ENCODE measurements around the gene TACC3.

DNA sequence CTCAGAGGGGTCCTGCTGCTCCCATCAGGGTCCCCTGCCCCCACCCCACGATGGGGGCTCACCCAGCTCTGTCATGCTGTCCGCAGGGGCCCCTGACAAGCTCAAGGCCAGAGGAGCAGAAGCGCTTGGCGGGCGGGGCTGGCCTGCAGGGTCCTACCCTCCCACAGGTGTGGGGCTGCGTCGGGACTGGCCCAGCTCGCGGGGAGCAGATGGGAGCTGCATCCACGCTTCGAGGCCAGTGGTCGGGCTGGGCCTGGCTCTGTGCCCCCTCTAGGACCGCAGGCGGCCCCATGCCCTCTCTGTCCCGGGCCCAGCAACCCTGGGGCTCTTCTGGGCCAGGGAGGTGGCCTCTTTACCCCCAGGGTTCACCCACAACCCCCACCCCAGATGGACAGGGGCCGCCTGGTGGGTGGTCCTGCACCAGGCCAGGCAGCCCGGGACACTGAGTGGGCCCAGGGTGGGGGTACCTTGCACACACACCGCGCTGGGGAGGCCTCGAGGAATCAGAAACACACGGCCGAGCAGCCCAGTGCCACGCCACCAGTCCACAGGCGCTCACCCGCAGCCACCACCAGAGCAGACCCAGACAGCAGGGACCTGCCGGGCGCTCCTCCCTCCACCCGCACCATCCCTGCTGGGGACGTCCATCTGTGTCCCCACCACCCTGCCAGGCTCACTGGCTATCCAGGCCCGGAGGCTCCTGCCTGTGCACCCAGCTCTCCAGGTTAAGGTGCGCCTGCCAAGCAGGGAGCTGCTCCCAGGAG is 30.0 kb downstream of the TACC3 start:
- TF ChIP-seq, protein P1, sequence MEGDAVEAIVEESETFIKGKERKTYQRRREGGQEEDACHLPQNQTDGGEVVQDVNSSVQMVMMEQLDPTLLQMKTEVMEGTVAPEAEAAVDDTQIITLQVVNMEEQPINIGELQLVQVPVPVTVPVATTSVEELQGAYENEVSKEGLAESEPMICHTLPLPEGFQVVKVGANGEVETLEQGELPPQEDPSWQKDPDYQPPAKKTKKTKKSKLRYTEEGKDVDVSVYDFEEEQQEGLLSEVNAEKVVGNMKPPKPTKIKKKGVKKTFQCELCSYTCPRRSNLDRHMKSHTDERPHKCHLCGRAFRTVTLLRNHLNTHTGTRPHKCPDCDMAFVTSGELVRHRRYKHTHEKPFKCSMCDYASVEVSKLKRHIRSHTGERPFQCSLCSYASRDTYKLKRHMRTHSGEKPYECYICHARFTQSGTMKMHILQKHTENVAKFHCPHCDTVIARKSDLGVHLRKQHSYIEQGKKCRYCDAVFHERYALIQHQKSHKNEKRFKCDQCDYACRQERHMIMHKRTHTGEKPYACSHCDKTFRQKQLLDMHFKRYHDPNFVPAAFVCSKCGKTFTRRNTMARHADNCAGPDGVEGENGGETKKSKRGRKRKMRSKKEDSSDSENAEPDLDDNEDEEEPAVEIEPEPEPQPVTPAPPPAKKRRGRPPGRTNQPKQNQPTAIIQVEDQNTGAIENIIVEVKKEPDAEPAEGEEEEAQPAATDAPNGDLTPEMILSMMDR (IDR thresholded peaks at IDR 0.05): no peak
- TF ChIP-seq SP1 (CRISPR knock-in tag; conservative IDR thresholded peaks at IDR 0.05) (no peak), NFYB (CRISPR knock-in tag; conservative IDR thresholded peaks at IDR 0.05; ENCODE audit: low read depth) (no peak), FOXP1 (CRISPR knock-in tag; IDR thresholded peaks at IDR 0.05; ENCODE audit: borderline replicate concordance) (no peak), NR3C1 (CRISPR knock-in tag; conservative IDR thresholded peaks at IDR 0.05; ENCODE audit: low read depth) (no peak), JAZF1 (CRISPR knock-in tag; IDR thresholded peaks at IDR 0.05) (no peak), ZNF317 (CRISPR knock-in tag; IDR thresholded peaks at IDR 0.05; ENCODE audit: borderline replicate concordance, low read depth) (no peak)
- TF ChIP-seq, protein P2, sequence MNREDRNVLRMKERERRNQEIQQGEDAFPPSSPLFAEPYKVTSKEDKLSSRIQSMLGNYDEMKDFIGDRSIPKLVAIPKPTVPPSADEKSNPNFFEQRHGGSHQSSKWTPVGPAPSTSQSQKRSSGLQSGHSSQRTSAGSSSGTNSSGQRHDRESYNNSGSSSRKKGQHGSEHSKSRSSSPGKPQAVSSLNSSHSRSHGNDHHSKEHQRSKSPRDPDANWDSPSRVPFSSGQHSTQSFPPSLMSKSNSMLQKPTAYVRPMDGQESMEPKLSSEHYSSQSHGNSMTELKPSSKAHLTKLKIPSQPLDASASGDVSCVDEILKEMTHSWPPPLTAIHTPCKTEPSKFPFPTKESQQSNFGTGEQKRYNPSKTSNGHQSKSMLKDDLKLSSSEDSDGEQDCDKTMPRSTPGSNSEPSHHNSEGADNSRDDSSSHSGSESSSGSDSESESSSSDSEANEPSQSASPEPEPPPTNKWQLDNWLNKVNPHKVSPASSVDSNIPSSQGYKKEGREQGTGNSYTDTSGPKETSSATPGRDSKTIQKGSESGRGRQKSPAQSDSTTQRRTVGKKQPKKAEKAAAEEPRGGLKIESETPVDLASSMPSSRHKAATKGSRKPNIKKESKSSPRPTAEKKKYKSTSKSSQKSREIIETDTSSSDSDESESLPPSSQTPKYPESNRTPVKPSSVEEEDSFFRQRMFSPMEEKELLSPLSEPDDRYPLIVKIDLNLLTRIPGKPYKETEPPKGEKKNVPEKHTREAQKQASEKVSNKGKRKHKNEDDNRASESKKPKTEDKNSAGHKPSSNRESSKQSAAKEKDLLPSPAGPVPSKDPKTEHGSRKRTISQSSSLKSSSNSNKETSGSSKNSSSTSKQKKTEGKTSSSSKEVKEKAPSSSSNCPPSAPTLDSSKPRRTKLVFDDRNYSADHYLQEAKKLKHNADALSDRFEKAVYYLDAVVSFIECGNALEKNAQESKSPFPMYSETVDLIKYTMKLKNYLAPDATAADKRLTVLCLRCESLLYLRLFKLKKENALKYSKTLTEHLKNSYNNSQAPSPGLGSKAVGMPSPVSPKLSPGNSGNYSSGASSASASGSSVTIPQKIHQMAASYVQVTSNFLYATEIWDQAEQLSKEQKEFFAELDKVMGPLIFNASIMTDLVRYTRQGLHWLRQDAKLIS (CRISPR knock-in tag; IDR thresholded peaks at IDR 0.05; ENCODE audit: borderline replicate concordance): no peak
- TF ChIP-seq, protein P3, sequence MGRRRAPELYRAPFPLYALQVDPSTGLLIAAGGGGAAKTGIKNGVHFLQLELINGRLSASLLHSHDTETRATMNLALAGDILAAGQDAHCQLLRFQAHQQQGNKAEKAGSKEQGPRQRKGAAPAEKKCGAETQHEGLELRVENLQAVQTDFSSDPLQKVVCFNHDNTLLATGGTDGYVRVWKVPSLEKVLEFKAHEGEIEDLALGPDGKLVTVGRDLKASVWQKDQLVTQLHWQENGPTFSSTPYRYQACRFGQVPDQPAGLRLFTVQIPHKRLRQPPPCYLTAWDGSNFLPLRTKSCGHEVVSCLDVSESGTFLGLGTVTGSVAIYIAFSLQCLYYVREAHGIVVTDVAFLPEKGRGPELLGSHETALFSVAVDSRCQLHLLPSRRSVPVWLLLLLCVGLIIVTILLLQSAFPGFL (CRISPR knock-in tag; IDR thresholded peaks at IDR 0.05; ENCODE audit: borderline replicate concordance): no peak
- TF ChIP-seq, protein P4, sequence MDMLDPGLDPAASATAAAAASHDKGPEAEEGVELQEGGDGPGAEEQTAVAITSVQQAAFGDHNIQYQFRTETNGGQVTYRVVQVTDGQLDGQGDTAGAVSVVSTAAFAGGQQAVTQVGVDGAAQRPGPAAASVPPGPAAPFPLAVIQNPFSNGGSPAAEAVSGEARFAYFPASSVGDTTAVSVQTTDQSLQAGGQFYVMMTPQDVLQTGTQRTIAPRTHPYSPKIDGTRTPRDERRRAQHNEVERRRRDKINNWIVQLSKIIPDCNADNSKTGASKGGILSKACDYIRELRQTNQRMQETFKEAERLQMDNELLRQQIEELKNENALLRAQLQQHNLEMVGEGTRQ (CRISPR knock-in tag; IDR thresholded peaks at IDR 0.05): no peak

Data from WTC11 (cell line).